Tibial artery (tissue), 4 donors: Measurements from ENCODE around the gene COLEC11.

Experiments
- DNase-seq, 2 donors: peaks; one replicate each; pipeline ENCODE4 v3.0.0-alpha.2; 2019
- H3K27ac ChIP-seq, 2 donors: fragments of 200-600 bp; sonication (generic) in 1 of 2; 1 replicate in 1 of 2; 2 replicates in 1 of 2; pipeline ENCODE4 v1.5.1; 2018 to 2019; ENCODE audit warnings: mild to moderate bottlenecking in 1 of 2
- H3K27me3 ChIP-seq, 2 donors: fragments of 200-600 bp; sonication (generic) in 1 of 2; one replicate each; pipeline versions ENCODE4 v1.5.1 to v1.6.0; 2016 to 2019
- H3K36me3 ChIP-seq, 3 donors: fragments of 200-600 bp; sonication (generic) in 2 of 3; one replicate each; pipeline ENCODE4 v1.5.1; 2016 to 2019; ENCODE audit warnings: mild to moderate bottlenecking in 2 of 3
- H3K4me1 ChIP-seq, 4 donors: fragments of 200-600 bp; sonication (generic) in 2 of 4; 1 replicate in 3 of 4; 2 replicates in 1 of 4; pipeline ENCODE4 v1.5.1; 2016 to 2019
- H3K4me3 ChIP-seq, 2 donors: fragments of 200-600 bp; sonication (generic) in 1 of 2; 1 replicate in 1 of 2; 2 replicates in 1 of 2; pipeline ENCODE4 v1.5.1; 2018 to 2019; ENCODE audit warnings: mild to moderate bottlenecking in 2 of 2
- H3K9me3 ChIP-seq, 3 donors: fragments of 200-600 bp; sonication (generic) in 1 of 3; one replicate each; pipeline ENCODE4 v1.5.1; 2016 to 2019
- intact Hi-C: fragments of 100-400 bp; cut with DNase I; formaldehyde crosslinking; loops from one replicate; pipeline ENCODE4 v1.15.0; 2023; ENCODE audit warnings: low total_unique reads
- TF ChIP-seq, protein P1 (sequence below), 2 experiments: fragments of 200-600 bp in 1 of 2; fragments of 450-650 bp in 1 of 2; IDR thresholded peaks; one replicate each; pipeline ENCODE4 v1.5.1; 2017 to 2019; ENCODE audit warnings: antibody characterized with exemption in 2 of 2, mild to moderate bottlenecking in 1 of 2, moderate library complexity in 1 of 2

COLEC11 gene

DNA sequence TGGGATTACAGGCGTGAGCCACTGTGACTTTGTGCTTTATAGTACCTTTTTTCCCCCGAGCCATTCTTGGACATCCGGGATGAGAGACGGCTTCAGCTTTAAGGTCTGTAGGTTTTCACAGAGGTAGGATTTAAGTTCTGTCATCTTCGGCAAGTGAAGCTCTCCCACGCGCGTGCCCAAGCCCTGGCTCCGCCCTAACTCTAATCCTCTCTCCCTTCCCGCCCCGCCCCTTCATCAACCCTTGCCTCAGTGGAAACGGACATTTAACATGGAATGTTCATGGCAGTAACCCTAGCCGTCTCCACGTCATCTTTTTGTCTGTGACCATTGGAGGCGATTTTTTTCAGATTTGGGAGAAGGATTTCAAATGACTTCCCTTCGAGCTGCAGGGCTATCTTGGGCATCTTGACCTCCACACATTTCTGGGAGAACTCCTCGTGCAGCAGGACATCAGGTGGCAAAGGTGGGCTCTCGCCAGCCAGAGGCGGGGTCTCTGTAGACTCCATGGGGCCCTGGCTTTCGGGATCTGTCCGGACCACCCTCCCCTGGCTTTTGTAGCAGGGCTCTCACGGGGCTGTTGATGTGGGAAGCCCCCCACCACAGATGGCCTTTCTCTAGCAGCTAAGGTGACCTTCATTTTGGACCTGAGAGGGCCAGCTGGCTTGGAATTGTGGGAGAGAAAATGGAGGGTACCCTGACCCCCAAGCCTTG, 6.8 kb downstream of the COLEC11 start:
- DNase-seq = no peak
- TF ChIP-seq, protein P1, sequence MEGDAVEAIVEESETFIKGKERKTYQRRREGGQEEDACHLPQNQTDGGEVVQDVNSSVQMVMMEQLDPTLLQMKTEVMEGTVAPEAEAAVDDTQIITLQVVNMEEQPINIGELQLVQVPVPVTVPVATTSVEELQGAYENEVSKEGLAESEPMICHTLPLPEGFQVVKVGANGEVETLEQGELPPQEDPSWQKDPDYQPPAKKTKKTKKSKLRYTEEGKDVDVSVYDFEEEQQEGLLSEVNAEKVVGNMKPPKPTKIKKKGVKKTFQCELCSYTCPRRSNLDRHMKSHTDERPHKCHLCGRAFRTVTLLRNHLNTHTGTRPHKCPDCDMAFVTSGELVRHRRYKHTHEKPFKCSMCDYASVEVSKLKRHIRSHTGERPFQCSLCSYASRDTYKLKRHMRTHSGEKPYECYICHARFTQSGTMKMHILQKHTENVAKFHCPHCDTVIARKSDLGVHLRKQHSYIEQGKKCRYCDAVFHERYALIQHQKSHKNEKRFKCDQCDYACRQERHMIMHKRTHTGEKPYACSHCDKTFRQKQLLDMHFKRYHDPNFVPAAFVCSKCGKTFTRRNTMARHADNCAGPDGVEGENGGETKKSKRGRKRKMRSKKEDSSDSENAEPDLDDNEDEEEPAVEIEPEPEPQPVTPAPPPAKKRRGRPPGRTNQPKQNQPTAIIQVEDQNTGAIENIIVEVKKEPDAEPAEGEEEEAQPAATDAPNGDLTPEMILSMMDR (IDR thresholded peaks at IDR 0.05) = no peak
- intact Hi-C loops = no loop called here
- no peaks in the 10 kb centered on the region for H3K27me3 ChIP-seq
- H3K27ac ChIP-seq = no peak overlapping the region
- no peaks in the 10 kb centered on the region for H3K36me3 ChIP-seq
- H3K9me3 ChIP-seq = no peaks in the 10 kb centered on the region
- no peaks in the 10 kb centered on the region for H3K4me1 ChIP-seq
- H3K4me3 ChIP-seq = no peak overlapping the region

- H3K27me3 ChIP-seq = no peaks in the 10 kb centered on the region
- no peaks in the 10 kb centered on the region for H3K9me3 ChIP-seq
- H3K36me3 ChIP-seq = no peaks in the 10 kb centered on the region
- no peak for DNase-seq
- H3K27ac ChIP-seq = no peak overlapping the region
- intact Hi-C loops = no loop called here
- H3K4me1 ChIP-seq = no peaks in the 10 kb centered on the region
- TF ChIP-seq, protein P1 (IDR thresholded peaks at IDR 0.05) = no peak
- no peak overlapping the region for H3K4me3 ChIP-seq
These were observed 7.8 kb downstream of the COLEC11 start for GRCh38 chr2:3602553-3603339.

DNA sequence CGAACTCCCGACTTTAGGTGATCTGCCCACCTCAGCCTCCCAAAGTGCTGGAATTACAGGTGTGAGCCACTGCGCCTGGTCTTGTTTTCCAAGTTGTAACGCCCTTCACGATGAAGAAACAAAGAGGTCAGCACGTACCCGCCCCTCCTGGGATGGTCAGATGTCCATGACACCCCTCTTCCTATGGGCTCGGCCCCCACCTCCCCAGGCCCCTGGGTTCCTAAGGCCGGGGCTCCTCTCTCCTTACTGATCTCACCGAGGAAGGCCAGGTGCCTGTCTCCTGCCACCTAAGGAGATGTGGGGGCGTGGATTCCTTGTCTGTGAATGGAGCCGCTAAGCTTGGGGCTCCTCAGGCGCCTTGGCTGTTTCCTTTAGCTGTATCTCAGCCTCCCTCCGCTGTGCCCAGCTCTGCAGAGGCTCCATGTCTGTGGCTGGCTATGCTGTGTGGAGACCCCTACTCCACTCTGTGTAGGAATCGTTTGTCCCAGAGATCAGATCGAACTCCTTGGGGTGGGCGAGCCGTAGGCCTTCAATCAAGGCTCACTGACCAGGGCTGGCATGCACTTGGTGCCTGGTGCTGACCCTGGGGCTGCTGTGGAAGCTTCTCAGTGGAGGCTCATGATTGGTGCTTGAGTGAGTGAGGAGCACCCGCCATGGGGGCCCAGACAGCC, 8.8 kb downstream of the COLEC11 start:
- no peaks in the 10 kb centered on the region for H3K27me3 ChIP-seq
- no peak overlapping the region for H3K4me3 ChIP-seq
- no peak for DNase-seq
- TF ChIP-seq, protein P1 (IDR thresholded peaks at IDR 0.05) = no peak
- intact Hi-C loops = no loop called here
- H3K36me3 ChIP-seq = no peaks in the 10 kb centered on the region
- no peak overlapping the region for H3K27ac ChIP-seq
- no peaks in the 10 kb centered on the region for H3K4me1 ChIP-seq
- H3K9me3 ChIP-seq = no peaks in the 10 kb centered on the region

GRCh38 chr2:3604207-3604877, 9.4 kb downstream of the COLEC11 start:
- intact Hi-C loops = no loop called here
- Histone ChIP-seq H3K27ac (no peak overlapping the region), H3K27me3 (no peaks in the 10 kb centered on the region), H3K9me3 (no peaks in the 10 kb centered on the region), H3K4me3 (no peak overlapping the region), H3K36me3 (no peaks in the 10 kb centered on the region), H3K4me1 (no peaks in the 10 kb centered on the region)
- DNase-seq = no peak
- TF ChIP-seq, protein P1 (IDR thresholded peaks at IDR 0.05) = no peak
